ENCODE measurements around the gene PUSL1.

The PUSL1 gene

DNA sequence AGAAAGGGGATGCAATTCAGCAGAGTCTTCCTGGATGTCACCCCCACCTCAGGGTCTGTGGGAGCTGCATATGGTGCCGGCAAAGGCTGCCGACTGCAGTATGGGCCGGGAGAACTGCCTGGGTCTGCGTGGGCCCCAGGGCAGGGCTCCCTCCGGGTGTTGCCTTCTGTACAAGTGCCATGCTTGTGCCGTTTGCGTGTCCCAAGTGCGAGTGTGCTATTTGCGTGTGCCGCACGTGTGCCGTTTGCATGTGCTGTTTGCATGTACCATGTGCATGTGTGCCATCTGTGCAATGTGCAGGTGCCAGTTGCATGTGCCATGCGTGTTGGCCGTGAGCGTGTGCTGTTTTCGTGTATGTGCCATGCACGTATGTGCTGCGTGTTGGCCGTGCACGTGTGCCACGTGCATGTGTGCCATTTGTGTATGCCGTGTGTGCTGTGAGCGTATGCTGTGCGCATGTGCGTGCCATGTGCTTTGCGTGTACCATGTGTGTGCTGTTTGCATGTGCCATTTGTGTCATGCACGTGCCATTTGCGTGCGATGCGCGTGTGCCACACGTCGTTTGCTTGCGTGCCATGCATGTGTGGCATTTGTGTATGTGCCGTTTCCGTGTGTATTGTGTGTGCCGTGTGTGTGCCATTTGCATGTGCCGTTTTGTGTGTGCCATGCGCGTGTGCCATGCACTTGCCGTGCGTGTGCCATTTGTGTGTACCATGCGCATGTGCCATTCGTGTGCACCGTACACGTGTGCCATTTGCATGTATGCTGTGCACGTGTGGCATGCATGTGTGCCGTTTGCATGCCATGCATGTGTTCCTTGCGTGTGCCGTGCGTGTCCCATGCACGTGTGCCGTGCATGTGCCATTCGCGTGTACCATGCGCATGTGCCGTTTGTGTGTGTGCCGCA, 21.2 kb downstream of the PUSL1 start:
- Histone ChIP-seq H3K9me3 (ENCODE audit: control insufficient read depth, low read length) (no peaks in the 10 kb centered on the region), H3K4me1 (ENCODE audit: control insufficient read depth, insufficient read depth, low read length, poor library complexity, severe bottlenecking) (peaks cover 9% of the 10 kb centered on the region), H3K4me3 (ENCODE audit: extremely low read depth, insufficient read depth, low read length, poor library complexity, severe bottlenecking) (no peak overlapping the region), H3K36me3 (ENCODE audit: control insufficient read depth, insufficient read depth, low read length) (peaks cover 10% of the 10 kb centered on the region), H3K27ac (ENCODE audit: low read depth, low read length, severe bottlenecking) (no peak overlapping the region)
- 94% methylated on average over 58 of the region's 58 CpGs for WGBS, 2 experiments (ENCODE audit: insufficient coverage in 2 of 2)

DNA sequence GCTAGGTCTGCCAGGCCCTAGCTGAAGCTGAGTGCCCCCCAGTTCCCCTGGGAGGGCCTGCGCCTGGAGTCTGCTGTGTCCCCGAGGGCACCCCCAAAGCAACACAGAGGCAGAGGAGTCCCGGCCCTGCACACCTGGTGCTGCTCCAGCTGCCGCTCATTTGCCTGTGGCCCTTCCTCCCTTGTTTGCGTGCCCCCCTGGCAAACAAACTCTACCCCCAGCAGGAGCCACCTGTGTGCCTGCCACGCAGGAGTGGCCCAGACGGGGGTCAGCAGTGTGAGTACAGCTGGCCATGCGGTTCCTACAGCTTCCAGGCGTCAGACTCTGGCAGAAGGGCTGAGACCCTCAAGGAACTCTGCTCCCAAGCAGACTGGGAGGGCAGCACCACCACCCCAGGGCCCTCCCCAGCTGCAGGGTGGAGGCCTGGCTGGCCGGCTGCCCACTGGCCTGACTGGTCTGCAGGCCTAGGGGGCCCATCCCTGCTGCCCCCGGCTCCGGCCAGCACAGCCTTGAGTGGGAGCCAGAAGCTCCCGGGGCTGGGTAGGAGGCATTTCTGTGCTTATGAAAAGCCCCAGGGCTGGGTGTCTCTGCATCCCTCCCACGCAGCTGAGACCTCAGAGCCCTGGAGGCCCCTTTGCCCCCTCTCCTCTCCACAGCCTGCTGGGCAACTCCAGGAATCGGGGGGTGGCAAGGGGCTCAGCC, 22.1 kb downstream of the PUSL1 start:
- WGBS, 2 experiments (ENCODE audit: insufficient coverage in 2 of 2) = 87 to 89% methylated on average over 11 to 15 of the region's 15 CpGs
- H3K9me3 ChIP-seq (ENCODE audit: control insufficient read depth, low read length) = no peaks in the 10 kb centered on the region
- peaks cover 7% of the 10 kb centered on the region for H3K4me1 ChIP-seq (ENCODE audit: control insufficient read depth, insufficient read depth, low read length, poor library complexity, severe bottlenecking)
- no peak overlapping the region for H3K4me3 ChIP-seq (ENCODE audit: extremely low read depth, insufficient read depth, low read length, poor library complexity, severe bottlenecking)
- no peak overlapping the region for H3K27ac ChIP-seq (ENCODE audit: low read depth, low read length, severe bottlenecking)
- H3K36me3 ChIP-seq (ENCODE audit: control insufficient read depth, insufficient read depth, low read length) = peaks cover 10% of the 10 kb centered on the region

DNA sequence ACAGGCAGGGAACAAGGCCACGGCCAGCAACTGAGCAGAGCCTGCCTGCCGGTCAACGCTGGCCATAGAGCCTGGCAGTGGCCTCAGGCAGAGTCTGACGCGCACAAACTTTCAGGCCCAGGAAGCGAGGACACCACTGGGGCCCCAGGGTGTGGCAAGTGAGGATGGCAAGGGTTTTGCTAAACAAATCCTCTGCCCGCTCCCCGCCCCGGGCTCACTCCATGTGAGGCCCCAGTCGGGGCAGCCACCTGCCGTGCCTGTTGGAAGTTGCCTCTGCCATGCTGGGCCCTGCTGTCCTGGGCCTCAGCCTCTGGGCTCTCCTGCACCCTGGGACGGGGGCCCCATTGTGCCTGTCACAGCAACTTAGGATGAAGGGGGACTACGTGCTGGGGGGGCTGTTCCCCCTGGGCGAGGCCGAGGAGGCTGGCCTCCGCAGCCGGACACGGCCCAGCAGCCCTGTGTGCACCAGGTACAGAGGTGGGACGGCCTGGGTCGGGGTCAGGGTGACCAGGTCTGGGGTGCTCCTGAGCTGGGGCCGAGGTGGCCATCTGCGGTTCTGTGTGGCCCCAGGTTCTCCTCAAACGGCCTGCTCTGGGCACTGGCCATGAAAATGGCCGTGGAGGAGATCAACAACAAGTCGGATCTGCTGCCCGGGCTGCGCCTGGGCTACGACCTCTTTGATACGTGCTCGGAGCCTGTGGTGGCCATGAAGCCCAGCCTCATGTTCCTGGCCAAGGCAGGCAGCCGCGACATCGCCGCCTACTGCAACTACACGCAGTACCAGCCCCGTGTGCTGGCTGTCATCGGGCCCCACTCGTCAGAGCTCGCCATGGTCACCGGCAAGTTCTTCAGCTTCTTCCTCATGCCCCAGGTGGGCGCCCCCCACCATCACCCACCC, 22.9 kb downstream of the PUSL1 start, which contains the start of gene TAS1R3:
Gene TAS1R3, plus strand, starts transcription at position 213 of the 898 bp plus-strand sequence. Its CDS starts 66 bp downstream, at position 279.
- no peak within 1 kb of the TSS for H3K27ac ChIP-seq (ENCODE audit: low read depth, low read length, severe bottlenecking)

DNA sequence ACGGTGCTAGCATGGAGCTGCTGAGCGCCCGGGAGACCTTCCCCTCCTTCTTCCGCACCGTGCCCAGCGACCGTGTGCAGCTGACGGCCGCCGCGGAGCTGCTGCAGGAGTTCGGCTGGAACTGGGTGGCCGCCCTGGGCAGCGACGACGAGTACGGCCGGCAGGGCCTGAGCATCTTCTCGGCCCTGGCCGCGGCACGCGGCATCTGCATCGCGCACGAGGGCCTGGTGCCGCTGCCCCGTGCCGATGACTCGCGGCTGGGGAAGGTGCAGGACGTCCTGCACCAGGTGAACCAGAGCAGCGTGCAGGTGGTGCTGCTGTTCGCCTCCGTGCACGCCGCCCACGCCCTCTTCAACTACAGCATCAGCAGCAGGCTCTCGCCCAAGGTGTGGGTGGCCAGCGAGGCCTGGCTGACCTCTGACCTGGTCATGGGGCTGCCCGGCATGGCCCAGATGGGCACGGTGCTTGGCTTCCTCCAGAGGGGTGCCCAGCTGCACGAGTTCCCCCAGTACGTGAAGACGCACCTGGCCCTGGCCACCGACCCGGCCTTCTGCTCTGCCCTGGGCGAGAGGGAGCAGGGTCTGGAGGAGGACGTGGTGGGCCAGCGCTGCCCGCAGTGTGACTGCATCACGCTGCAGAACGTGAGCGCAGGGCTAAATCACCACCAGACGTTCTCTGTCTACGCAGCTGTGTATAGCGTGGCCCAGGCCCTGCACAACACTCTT, 23.8 kb downstream of the PUSL1 start:
- Histone ChIP-seq H3K36me3 (ENCODE audit: control insufficient read depth, insufficient read depth, low read length) (peaks cover 11% of the 10 kb centered on the region), H3K27ac (ENCODE audit: low read depth, low read length, severe bottlenecking) (no peak overlapping the region), H3K4me3 (ENCODE audit: extremely low read depth, insufficient read depth, low read length, poor library complexity, severe bottlenecking) (no peak overlapping the region), H3K4me1 (ENCODE audit: control insufficient read depth, insufficient read depth, low read length, poor library complexity, severe bottlenecking) (no peaks in the 10 kb centered on the region), H3K9me3 (ENCODE audit: control insufficient read depth, low read length) (no peaks in the 10 kb centered on the region)
- 88 to 90% methylated on average over 51 to 52 of the region's 57 CpGs for WGBS, 2 experiments (ENCODE audit: insufficient coverage in 2 of 2)

More for the DNA sequence above, 22.9 kb downstream of the PUSL1 start, which contains the start of gene TAS1R3:
- Histone ChIP-seq H3K4me1 (ENCODE audit: control insufficient read depth, insufficient read depth, low read length, poor library complexity, severe bottlenecking) (no peaks in the 10 kb centered on the region), H3K36me3 (ENCODE audit: control insufficient read depth, insufficient read depth, low read length) (peaks cover 8% of the 10 kb centered on the region), H3K9me3 (ENCODE audit: control insufficient read depth, low read length) (no peaks in the 10 kb centered on the region), H3K4me3 (ENCODE audit: extremely low read depth, insufficient read depth, low read length, poor library complexity, severe bottlenecking) (no peak within 1 kb of the TSS)
- WGBS, 2 experiments (ENCODE audit: insufficient coverage in 2 of 2) = 85 to 89% methylated on average over 34 to 36 of the region's 41 CpGs

DNA sequence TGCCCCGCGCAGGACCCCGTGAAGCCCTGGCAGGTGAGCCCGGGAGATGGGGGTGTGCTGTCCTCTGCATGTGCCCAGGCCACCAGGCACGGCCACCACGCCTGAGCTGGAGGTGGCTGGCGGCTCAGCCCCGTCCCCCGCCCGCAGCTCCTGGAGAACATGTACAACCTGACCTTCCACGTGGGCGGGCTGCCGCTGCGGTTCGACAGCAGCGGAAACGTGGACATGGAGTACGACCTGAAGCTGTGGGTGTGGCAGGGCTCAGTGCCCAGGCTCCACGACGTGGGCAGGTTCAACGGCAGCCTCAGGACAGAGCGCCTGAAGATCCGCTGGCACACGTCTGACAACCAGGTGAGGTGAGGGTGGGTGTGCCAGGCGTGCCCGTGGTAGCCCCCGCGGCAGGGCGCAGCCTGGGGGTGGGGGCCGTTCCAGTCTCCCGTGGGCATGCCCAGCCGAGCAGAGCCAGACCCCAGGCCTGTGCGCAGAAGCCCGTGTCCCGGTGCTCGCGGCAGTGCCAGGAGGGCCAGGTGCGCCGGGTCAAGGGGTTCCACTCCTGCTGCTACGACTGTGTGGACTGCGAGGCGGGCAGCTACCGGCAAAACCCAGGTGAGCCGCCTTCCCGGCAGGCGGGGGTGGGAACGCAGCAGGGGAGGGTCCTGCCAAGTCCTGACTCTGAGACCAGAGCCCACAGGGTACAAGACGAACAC, 24.5 kb downstream of the PUSL1 start:
- 92 to 93% methylated on average over 45 to 48 of the region's 48 CpGs for WGBS, 2 experiments (ENCODE audit: insufficient coverage in 2 of 2)
- Histone ChIP-seq H3K27ac (ENCODE audit: low read depth, low read length, severe bottlenecking) (no peak overlapping the region), H3K9me3 (ENCODE audit: control insufficient read depth, low read length) (no peaks in the 10 kb centered on the region), H3K4me1 (ENCODE audit: control insufficient read depth, insufficient read depth, low read length, poor library complexity, severe bottlenecking) (no peaks in the 10 kb centered on the region), H3K4me3 (ENCODE audit: extremely low read depth, insufficient read depth, low read length, poor library complexity, severe bottlenecking) (no peak overlapping the region), H3K36me3 (ENCODE audit: control insufficient read depth, insufficient read depth, low read length) (peaks cover 17% of the 10 kb centered on the region)

DNA sequence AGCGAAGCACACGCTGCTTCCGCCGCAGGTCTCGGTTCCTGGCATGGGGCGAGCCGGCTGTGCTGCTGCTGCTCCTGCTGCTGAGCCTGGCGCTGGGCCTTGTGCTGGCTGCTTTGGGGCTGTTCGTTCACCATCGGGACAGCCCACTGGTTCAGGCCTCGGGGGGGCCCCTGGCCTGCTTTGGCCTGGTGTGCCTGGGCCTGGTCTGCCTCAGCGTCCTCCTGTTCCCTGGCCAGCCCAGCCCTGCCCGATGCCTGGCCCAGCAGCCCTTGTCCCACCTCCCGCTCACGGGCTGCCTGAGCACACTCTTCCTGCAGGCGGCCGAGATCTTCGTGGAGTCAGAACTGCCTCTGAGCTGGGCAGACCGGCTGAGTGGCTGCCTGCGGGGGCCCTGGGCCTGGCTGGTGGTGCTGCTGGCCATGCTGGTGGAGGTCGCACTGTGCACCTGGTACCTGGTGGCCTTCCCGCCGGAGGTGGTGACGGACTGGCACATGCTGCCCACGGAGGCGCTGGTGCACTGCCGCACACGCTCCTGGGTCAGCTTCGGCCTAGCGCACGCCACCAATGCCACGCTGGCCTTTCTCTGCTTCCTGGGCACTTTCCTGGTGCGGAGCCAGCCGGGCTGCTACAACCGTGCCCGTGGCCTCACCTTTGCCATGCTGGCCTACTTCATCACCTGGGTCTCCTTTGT, 25.3 kb downstream of the PUSL1 start:
- 94% methylated on average over 36 of the region's 36 CpGs for WGBS, 2 experiments (ENCODE audit: insufficient coverage in 2 of 2)
- H3K4me3 ChIP-seq (ENCODE audit: extremely low read depth, insufficient read depth, low read length, poor library complexity, severe bottlenecking) = no peak overlapping the region
- no peak overlapping the region for H3K27ac ChIP-seq (ENCODE audit: low read depth, low read length, severe bottlenecking)
- peaks cover 25% of the 10 kb centered on the region for H3K36me3 ChIP-seq (ENCODE audit: control insufficient read depth, insufficient read depth, low read length)
- H3K9me3 ChIP-seq (ENCODE audit: control insufficient read depth, low read length) = no peaks in the 10 kb centered on the region
- no peaks in the 10 kb centered on the region for H3K4me1 ChIP-seq (ENCODE audit: control insufficient read depth, insufficient read depth, low read length, poor library complexity, severe bottlenecking)

DNA sequence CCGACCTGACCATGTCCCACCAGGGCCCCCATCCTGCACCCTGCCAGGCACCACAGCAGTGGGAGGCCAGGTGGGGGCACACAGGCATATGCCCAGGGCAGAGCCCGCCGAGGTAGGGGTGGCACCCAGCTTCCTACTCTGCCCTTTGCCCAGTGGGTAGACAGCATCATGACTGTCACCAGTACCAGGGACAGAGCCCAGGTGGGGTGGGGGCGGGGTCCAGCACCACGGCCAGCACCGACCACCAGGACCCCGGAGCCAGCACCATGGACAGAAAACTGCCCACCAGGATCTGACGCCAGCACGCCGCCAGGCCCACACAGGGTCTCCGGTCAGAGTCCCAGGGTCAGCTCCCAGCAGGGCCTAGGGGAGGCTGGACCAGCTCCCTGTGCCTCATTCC, 26.4 kb downstream of the PUSL1 start:
- Histone ChIP-seq H3K36me3 (ENCODE audit: control insufficient read depth, insufficient read depth, low read length) (peaks cover 29% of the 10 kb centered on the region), H3K9me3 (ENCODE audit: control insufficient read depth, low read length) (no peaks in the 10 kb centered on the region), H3K4me1 (ENCODE audit: control insufficient read depth, insufficient read depth, low read length, poor library complexity, severe bottlenecking) (no peaks in the 10 kb centered on the region), H3K4me3 (ENCODE audit: extremely low read depth, insufficient read depth, low read length, poor library complexity, severe bottlenecking) (no peak overlapping the region), H3K27ac (ENCODE audit: low read depth, low read length, severe bottlenecking) (no peak overlapping the region)
- WGBS, 2 experiments (ENCODE audit: insufficient coverage in 2 of 2) = 61 to 79% methylated on average over 11 of the region's 11 CpGs

DNA sequence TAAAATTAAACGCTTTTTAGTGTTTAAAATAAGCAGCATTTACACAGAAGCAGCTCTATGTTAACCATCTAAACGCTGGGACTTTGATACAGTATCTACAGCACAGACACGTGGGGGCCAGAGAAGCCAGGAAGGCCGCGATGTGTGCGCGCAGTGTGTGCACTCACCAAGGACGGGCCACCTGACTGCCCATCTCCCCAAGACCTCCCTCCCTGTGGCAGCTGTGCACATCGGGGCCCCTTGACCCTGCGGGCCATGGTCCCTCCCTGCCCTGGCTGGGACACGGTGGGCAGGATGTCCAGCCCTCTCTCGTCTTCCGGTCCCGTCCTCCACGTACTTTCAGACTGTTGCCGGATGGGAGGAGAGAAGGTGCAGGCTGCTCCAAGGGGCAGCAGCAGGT, 26.9 kb downstream of the PUSL1 start:
- WGBS, 2 experiments (ENCODE audit: insufficient coverage in 2 of 2) = 95 to 97% methylated on average over 11 to 15 of the region's 16 CpGs
- no peak overlapping the region for H3K4me3 ChIP-seq (ENCODE audit: extremely low read depth, insufficient read depth, low read length, poor library complexity, severe bottlenecking)
- no peak overlapping the region for H3K27ac ChIP-seq (ENCODE audit: low read depth, low read length, severe bottlenecking)
- peaks cover 31% of the 10 kb centered on the region for H3K36me3 ChIP-seq (ENCODE audit: control insufficient read depth, insufficient read depth, low read length)
- H3K4me1 ChIP-seq (ENCODE audit: control insufficient read depth, insufficient read depth, low read length, poor library complexity, severe bottlenecking) = no peaks in the 10 kb centered on the region
- no peaks in the 10 kb centered on the region for H3K9me3 ChIP-seq (ENCODE audit: control insufficient read depth, low read length)

DNA sequence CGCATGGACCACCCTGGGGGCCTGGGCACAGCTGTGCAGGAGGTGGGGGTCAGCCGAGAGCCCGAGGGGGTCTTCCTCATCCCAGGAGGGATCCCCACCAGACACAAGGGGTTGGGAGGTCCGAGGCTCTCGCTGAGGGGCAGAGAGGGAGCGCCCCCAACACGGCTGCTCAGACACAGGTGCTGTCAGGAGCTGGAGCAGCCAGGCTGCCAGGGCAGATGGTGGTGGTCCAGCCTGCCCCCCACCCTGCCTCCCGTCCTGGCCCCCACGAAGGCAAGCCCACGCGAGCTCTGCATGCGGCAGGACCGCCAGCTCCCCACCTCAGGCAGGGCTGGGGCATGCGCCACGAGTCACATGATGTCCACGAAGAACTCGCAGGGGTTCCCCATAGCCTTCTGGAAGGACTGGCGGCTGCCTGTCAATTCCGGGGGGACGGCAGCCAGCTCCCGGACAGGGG, 27.4 kb downstream of the PUSL1 start:
- no peak overlapping the region for H3K4me3 ChIP-seq (ENCODE audit: extremely low read depth, insufficient read depth, low read length, poor library complexity, severe bottlenecking)
- peaks cover 36% of the 10 kb centered on the region for H3K36me3 ChIP-seq (ENCODE audit: control insufficient read depth, insufficient read depth, low read length)
- H3K9me3 ChIP-seq (ENCODE audit: control insufficient read depth, low read length) = no peaks in the 10 kb centered on the region
- H3K4me1 ChIP-seq (ENCODE audit: control insufficient read depth, insufficient read depth, low read length, poor library complexity, severe bottlenecking) = no peaks in the 10 kb centered on the region
- 94 to 98% methylated on average over 18 to 19 of the region's 21 CpGs for WGBS, 2 experiments (ENCODE audit: insufficient coverage in 2 of 2)
- H3K27ac ChIP-seq (ENCODE audit: low read depth, low read length, severe bottlenecking) = no peak overlapping the region
